ENCODE results near the gene MAGI2. TPM values are rescaled to one million over a fixed set of nuclear protein-coding genes. Genes with fewer than 3 reads are reported as not detected.

The MAGI2 gene
- total and polyA plus RNA-seq, 2 experiments from 2014 or later, result 10.4 to 26.4 TPM

GRCh38 chr7:79292834-79293233 is 160.6 kb downstream of the MAGI2 start:
- H3K79me2 ChIP-seq (replicated peaks; ENCODE audit: insufficient read depth), result no peaks in the 10 kb centered on the region
- H3F3A ChIP-seq (replicated peaks; ENCODE audit: low read depth), result no peaks in the 10 kb centered on the region
- H3K36me3 ChIP-seq (ENCODE audit: insufficient read depth), result no peaks in the 10 kb centered on the region
- DNase-seq (ENCODE audit: low spot score), result no peak
- TF ChIP-seq ZNF114 (CRISPR knock-in tag; IDR thresholded peaks at IDR 0.05) (no peak), POLR2AphosphoS5 (IDR thresholded peaks at IDR 0.05; ENCODE audit: low read depth) (no peak), CREB1 (CRISPR knock-in tag; IDR thresholded peaks at IDR 0.05; ENCODE audit: low read depth) (no peak), ZNF462 (CRISPR knock-in tag; IDR thresholded peaks at IDR 0.05) (no peak), EZH2phosphoT487 (IDR thresholded peaks at IDR 0.05; ENCODE audit: unreplicated experiment) (no peak), JUNB (IDR thresholded peaks at IDR 0.05; ENCODE audit: unreplicated experiment) (no peak), ZNF331 (CRISPR knock-in tag; IDR thresholded peaks at IDR 0.05; ENCODE audit: low read depth) (no peak), EZH2 (IDR thresholded peaks at IDR 0.05; ENCODE audit: low read depth, unreplicated experiment) (no peak), REST (IDR thresholded peaks at IDR 0.05; ENCODE audit: unreplicated experiment) (no peak), NANOG (IDR thresholded peaks at IDR 0.05; ENCODE audit: borderline replicate concordance) (no peak), ETS1 (IDR thresholded peaks at IDR 0.05) (no peak), STAT1 (IDR thresholded peaks at IDR 0.05; ENCODE audit: unreplicated experiment) (no peak), CTCF (conservative IDR thresholded peaks at IDR 0.05; ENCODE audit: low read depth in 2 of 2) (no peak)
- H3K4me1 Mint-ChIP-seq, result no peaks in the 10 kb centered on the region
- no peak overlapping the region for H3K4me2 ChIP-seq
- H3K9me3 Mint-ChIP-seq, result no peaks in the 10 kb centered on the region
- no peaks in the 10 kb centered on the region for H3K9me2 ChIP-seq (ENCODE audit: insufficient read depth)
- no peaks in the 10 kb centered on the region for H3K27me3 ChIP-seq (ENCODE audit: insufficient read depth)
- H3K27ac ChIP-seq (ENCODE audit: low read depth), result no peak overlapping the region
- no peak overlapping the region for H3K4me3 Mint-ChIP-seq
- H2AFZ ChIP-seq, result peak overlapping the region; percentile 54; the same call in 1 of the 2 replicates
- no peak overlapping the region; the same call in 1 of the 2 replicates for H3K27ac Mint-ChIP-seq
- H3K4me3 ChIP-seq, result no peak overlapping the region
- H3K27me3 Mint-ChIP-seq (ENCODE audit: insufficient read depth, low read depth, poor library complexity), result no peaks in the 10 kb centered on the region
- no peaks in the 10 kb centered on the region for H4K20me1 ChIP-seq (replicated peaks; ENCODE audit: insufficient read depth)
- no peaks in the 10 kb centered on the region for H3K4me1 ChIP-seq (ENCODE audit: insufficient read depth)
- H3K36me3 Mint-ChIP-seq (ENCODE audit: low read depth), result no peaks in the 10 kb centered on the region
- no peak for ATAC-seq
